K562 (cell line): ENCODE results near the gene DKKL1. TPM values are rescaled to one million over a fixed set of nuclear protein-coding genes. Genes with fewer than 3 reads are reported as not detected.

Experiments
- ATAC-seq: fragments of 200-7000 bp; cut with Tn5 transposase; 3 replicates; pipeline ENCODE4 v1.9.1; 2020; ENCODE audit warnings: moderate library complexity
- BruUV-seq: library from RNA; stranded (reverse); fragments of 400-500 nt; replicated peaks from 2 replicates; lab custom pipeline; 2021; lab: Mats Ljungman, UMichigan
- CTCF ChIA-PET: fragments of 300-600 bp; formaldehyde crosslinking; extraction: SDS; loops from one replicate; lab custom pipeline; 2021; ENCODE audit warnings: low intra/inter-chr PET ratio; lab: Yijun Ruan, JAX
- POLR2A ChIA-PET: fragments of 300-600, 350-650 bp; sonication (Branson Sonifier 250); formaldehyde crosslinking; extraction: SDS; loops from one replicate; lab custom pipeline; 2021; ENCODE audit warnings: antibody characterized with exemption, inconsistent platforms; lab: Yijun Ruan, JAX
- DNase-seq, 4 experiments: peaks; one replicate each; pipeline versions ENCODE4 v3.0.0 to v3.0.0-alpha.2; 2011 to 2018; ENCODE audit warnings: low spot score in 3 of 4, mixed read lengths in 3 of 4; ENCODE audit errors: extremely low read depth in 1 of 4
- FAIRE-seq: peaks from 2 replicates; lab custom pipeline; 2011; peaks lifted over from hg19 to GRCh38; lab: Jason Lieb, UNC
- H2AFZ ChIP-seq: 2 replicates; pipeline ENCODE4 v1.6.0; 2011; ENCODE audit warnings: low read depth, low read length, control low read depth, inconsistent platforms
- H3K27ac ChIP-seq: fragments of 200-600 bp; 3 replicates; pipeline ENCODE4 v1.8.0; 2011; ENCODE audit warnings: low read depth, mild to moderate bottlenecking, control low read depth, inconsistent platforms, low read length, moderate library complexity, mixed read lengths; ENCODE audit errors: extremely low read depth
- H3K27me3 ChIP-seq, 2 experiments: fragments of 300-600 bp in 1 of 2; 2 replicates in 1 of 2; 3 replicates in 1 of 2; pipeline versions ENCODE4 v1.6.0 to v1.8.0; 2011; ENCODE audit warnings: inconsistent platforms in 2 of 2, low read length in 2 of 2, mild to moderate bottlenecking in 1 of 2, mixed read lengths in 1 of 2, moderate library complexity in 1 of 2; ENCODE audit not compliant: control insufficient read depth in 2 of 2, insufficient read depth in 2 of 2
- H3K36me3 ChIP-seq: fragments of 300-600 bp; 3 replicates; pipeline ENCODE4 v1.8.0; 2011; ENCODE audit warnings: mild to moderate bottlenecking, low read length, inconsistent platforms; ENCODE audit not compliant: control insufficient read depth, insufficient read depth
- H3K4me1 ChIP-seq, 2 experiments: fragments of 200-600 bp in 1 of 2; replicated peaks in 1 of 2; 2 replicates in 1 of 2; 3 replicates in 1 of 2; pipeline versions ENCODE4 v1.5.1 to v1.8.0; 2011; ENCODE audit warnings: inconsistent platforms in 2 of 2, low read length in 2 of 2, mild to moderate bottlenecking in 1 of 2, mixed read lengths in 1 of 2, moderate library complexity in 1 of 2; ENCODE audit not compliant: control insufficient read depth in 2 of 2, insufficient read depth in 2 of 2
- H3K4me2 ChIP-seq: 2 replicates; pipeline ENCODE4 v1.6.1; 2011; ENCODE audit warnings: low read length, control low read depth, inconsistent platforms, mixed read lengths; ENCODE audit not compliant: insufficient read depth
- H3K4me3 ChIP-seq: fragments of 200-600 bp; sonication (generic), shearing (Covaris generic); 2 replicates; pipeline ENCODE4 v1.5.1; 2016; ENCODE audit warnings: control low read depth, inconsistent platforms
- H3K79me2 ChIP-seq: fragments of 200-600 bp; 3 replicates; pipeline ENCODE4 v1.8.0; 2011; ENCODE audit warnings: low read length, inconsistent platforms; ENCODE audit not compliant: control insufficient read depth, insufficient read depth
- H3K9ac ChIP-seq, 2 experiments: 2 replicates each; pipeline versions ENCODE4 v1.6.0 to v1.6.1; 2011; ENCODE audit warnings: low read depth in 2 of 2, low read length in 2 of 2, control low read depth in 1 of 2, inconsistent platforms in 1 of 2, mild to moderate bottlenecking in 1 of 2, mixed read lengths in 1 of 2; ENCODE audit not compliant: insufficient read depth in 1 of 2
- H3K9me1 ChIP-seq: one replicate; pipeline ENCODE4 v1.6.0; 2011; ENCODE audit warnings: inconsistent platforms, mild to moderate bottlenecking, low read length, moderate library complexity; ENCODE audit not compliant: control insufficient read depth, insufficient read depth
- H3K9me3 ChIP-seq: replicated peaks from 2 replicates; pipeline ENCODE4 v1.5.1; 2011; ENCODE audit warnings: low read depth, low read length, inconsistent platforms; ENCODE audit not compliant: control insufficient read depth, insufficient read depth
- H4K20me1 ChIP-seq: replicated peaks from 2 replicates; pipeline ENCODE4 v1.6.1; 2011; ENCODE audit warnings: low read length, inconsistent platforms, mixed read lengths; ENCODE audit not compliant: control insufficient read depth, insufficient read depth
- BDP1 ChIP-seq: IDR thresholded peaks from 3 replicates; pipeline ENCODE4 v1.6.1; 2011; ENCODE audit not compliant: insufficient read length, insufficient read depth
- ESRRA ChIP-seq: fragments of 450-650 bp; IDR thresholded peaks from 2 replicates; pipeline ENCODE4 v1.6.1; 2014; ENCODE audit warnings: low read depth, mild to moderate bottlenecking, moderate library complexity, borderline replicate concordance
- KDM4B ChIP-seq, 2 experiments: fragments of 450-650 bp in 1 of 2; sonication (generic) in 1 of 2; IDR thresholded peaks; 2 replicates each; pipeline ENCODE4 v1.6.1; 2016 to 2017; ENCODE audit warnings: borderline replicate concordance in 2 of 2, antibody characterized with exemption in 1 of 2, low read depth in 1 of 2, mild to moderate bottlenecking in 1 of 2
- KLF10 ChIP-seq: fragments of 250-450 bp; sonication (Bioruptor Pico); IDR thresholded peaks from 2 replicates; pipeline ENCODE4 v1.6.1; 2021; ENCODE audit warnings: matching md5 sums
- MTA1 ChIP-seq: fragments of 450-650 bp; IDR thresholded peaks from 2 replicates; pipeline ENCODE4 v1.6.1; 2017; ENCODE audit warnings: borderline replicate concordance
- MXI1 ChIP-seq: IDR thresholded peaks from 2 replicates; pipeline ENCODE4 v1.6.1; 2011; ENCODE audit warnings: low read depth, mild to moderate bottlenecking, improper control_type of control experiment, low read length
- SETDB1 ChIP-seq: IDR thresholded peaks from one replicate; pipeline ENCODE4 v1.6.1; 2012; ENCODE audit warnings: low read length, control low read depth, inconsistent platforms
- TCF7 ChIP-seq: sonication (generic); IDR thresholded peaks from 2 replicates; pipeline ENCODE4 v1.6.1; 2016; ENCODE audit warnings: antibody characterized with exemption, borderline replicate concordance
- ZNF146 ChIP-seq: IDR thresholded peaks from one replicate; pipeline ENCODE4 v1.6.1; 2018; ENCODE audit warnings: missing compliant biosample characterization; ENCODE audit not compliant: unreplicated experiment
- WGBS: fragments of 100-300 bp; shearing (Covaris generic); methylation state at CpG from one replicate; pipeline ENCODE4 v1.1.6; 2016; ENCODE audit warnings: low coverage, mixed read lengths; ENCODE audit not compliant: insufficient coverage; ENCODE audit errors: missing lambda C conversion rate; 5-methylcytosine and 5-hydroxymethylcytosine counted together
- in situ Hi-C: fragments of 300-500 bp; cut with MboI; formaldehyde crosslinking; loops from 4 replicates; pipeline ENCODE4 v1.15.0; 2018; ENCODE audit warnings: inconsistent platforms, mixed read lengths
- intact Hi-C: fragments of 100-400 bp; cut with micrococcal nuclease; formaldehyde crosslinking; loops from 2 replicates; pipeline ENCODE4 v1.14.2; 2022
- polyA plus RNA-seq, 8 experiments: library from polyadenylated mRNA; depleted of rRNA in 4 of 8; stranded (reverse) in 5 of 8; unstranded in 3 of 8; fragments of >200 nt; fragmentation: Nextera tagmentation in 2 of 8; fragmentation: Illumina TruSeq in 1 of 8; extraction: Ambion mirVana in 2 of 8; extraction: Trizol in 1 of 8; gene quantifications; 2 replicates each; pipeline versions ENCODE4 v1.2.1 to v1.2.3, GENCODE V29; 2011 to 2014; ENCODE audit warnings: inconsistent platforms in 1 of 8, missing spikeins in 1 of 8
- total RNA-seq, 7 experiments: library from RNA; depleted of rRNA in 6 of 7; stranded (reverse); fragments of >200 nt in 6 of 7; fragmentation: Illumina TruSeq in 2 of 7; extraction: Trizol in 2 of 7; gene quantifications; 2 replicates each; pipeline versions ENCODE4 v1.2.1 to v1.2.3, GENCODE V29; 2011 to 2021; ENCODE audit warnings: low replicate concordance in 1 of 7
- TF ChIP-seq, protein P1 (sequence below): sonication (generic); formaldehyde crosslinking; IDR thresholded peaks from 2 replicates; pipeline ENCODE4 v1.8.0; 2022; ENCODE audit warnings: mild to moderate bottlenecking, low read depth, missing genetic modification reagents
- TF ChIP-seq, protein P2 (sequence below): fragments of 250-450 bp; sonication (Bioruptor Pico); IDR thresholded peaks from 2 replicates; pipeline ENCODE4 v1.8.0; 2022; ENCODE audit warnings: moderate library complexity, mild to moderate bottlenecking, inconsistent platforms

Gene DKKL1
- total and polyA plus RNA-seq, 9 of the 15 experiments (the other 6 are each of a cell fraction or from before 2014, with no cell fraction given), result 0.15 to 1.7 (median 0.52) TPM

DNA sequence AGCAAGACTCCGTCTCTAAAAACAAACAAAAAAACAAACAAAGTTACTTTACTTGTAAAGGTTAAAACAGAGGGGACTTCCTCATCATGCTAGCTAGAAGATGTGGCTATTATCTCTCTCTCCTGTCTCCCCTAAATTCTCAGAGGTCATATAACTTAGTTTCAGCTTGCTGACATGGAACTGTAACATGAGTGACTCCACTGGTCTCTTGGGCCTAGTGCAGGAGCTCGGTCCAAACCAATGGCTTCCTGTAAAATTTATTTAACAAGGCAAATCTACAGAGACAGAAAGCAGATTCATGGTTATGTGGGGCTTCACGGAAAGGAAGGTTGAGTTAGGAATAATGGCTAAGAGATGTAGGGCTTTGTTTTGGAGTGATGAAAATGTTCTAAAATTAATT is 14.8 kb downstream of the DKKL1 start:
- Histone ChIP-seq H3K9me3 (peaks cover 6% of the 10 kb centered on the region), H3K36me3 (no peaks in the 10 kb centered on the region), H3K27me3 (no peaks in the 10 kb centered on the region), H2AFZ (0 out of 2 replicates have a peak overlapping the region, but pooled peaks have one; percentile 11), H3K9me1 (no peaks in the 10 kb centered on the region), H4K20me1 (no peaks in the 10 kb centered on the region), H3K9ac (no peak overlapping the region), H3K4me1 (peaks cover 0 to 6% of the 10 kb centered on the region in 2 experiments; a peak in 2 of 5 replicates), H3K4me2 (no peak overlapping the region), H3K4me3 (no peak overlapping the region), H3K27ac (no peak overlapping the region), H3K79me2 (no peaks in the 10 kb centered on the region)
- WGBS, result 45% methylated on average over 3 of the region's 3 CpGs
- CTCF ChIA-PET, result no interaction called here
- in situ Hi-C loops (no loop called here), intact Hi-C loops (no loop called here)
- TF ChIP-seq ESRRA (0 out of 2 replicates have a peak, but pooled peaks have one; percentile 22), ZNF146 (CRISPR knock-in tag) (no peak)
- DNase-seq (no peak), ATAC-seq (no peak), FAIRE-seq (no peak)
- BruUV-seq, result no TSS peak
- POLR2A ChIA-PET, result interaction anchor here (0.7 kb wide), 1 partner anchor 200 kb away, joined by 3 read pairs; no protein-coding TSS in a partner anchor

DNA sequence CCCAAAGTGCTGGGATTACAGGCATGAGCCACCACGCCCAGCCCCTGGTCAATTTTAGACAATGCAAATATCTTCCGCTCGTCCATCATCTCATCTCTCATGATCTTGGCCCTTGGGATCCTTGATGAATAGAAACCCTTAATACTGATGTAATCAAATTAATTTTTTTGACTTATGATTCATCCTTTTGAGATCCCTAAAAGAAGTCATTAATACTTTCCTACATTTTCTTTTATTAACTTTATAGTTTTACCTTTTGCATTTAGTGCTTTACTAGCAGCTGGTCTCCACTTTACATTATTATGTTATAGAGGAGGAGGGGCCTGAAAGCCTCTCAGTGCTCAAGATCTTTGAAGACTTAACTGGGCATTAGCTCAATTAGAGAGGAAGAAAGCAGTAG is 16.7 kb downstream of the DKKL1 start:
- DNase-seq, result no peak
- WGBS, result 23% methylated on average over 3 of the region's 3 CpGs
- POLR2A ChIA-PET, result interaction anchor here (0.6 to 0.7 kb wide), 2 partner anchors 336 to 1639 kb away, joined by 3 read pairs; no protein-coding TSS in a partner anchor
- H3K9me1 ChIP-seq, result no peaks in the 10 kb centered on the region
- peaks cover 6% of the 10 kb centered on the region for H3K9me3 ChIP-seq
- H3K27ac ChIP-seq, result no peak overlapping the region
- no peak overlapping the region for H2AFZ ChIP-seq
- BruUV-seq, result no TSS peak
- H3K36me3 ChIP-seq, result no peaks in the 10 kb centered on the region
- TF ChIP-seq BDP1 (no peak), TCF7 (no peak), KLF10 (no peak), SETDB1 (no peak), MTA1 (no peak), KDM4B (IDR thresholded peaks at IDR 0.05; ENCODE audit: borderline replicate concordance in 2 of 2, low read depth in 1 of 2) (no peak), MXI1 (no peak)
- TF ChIP-seq, protein P1, sequence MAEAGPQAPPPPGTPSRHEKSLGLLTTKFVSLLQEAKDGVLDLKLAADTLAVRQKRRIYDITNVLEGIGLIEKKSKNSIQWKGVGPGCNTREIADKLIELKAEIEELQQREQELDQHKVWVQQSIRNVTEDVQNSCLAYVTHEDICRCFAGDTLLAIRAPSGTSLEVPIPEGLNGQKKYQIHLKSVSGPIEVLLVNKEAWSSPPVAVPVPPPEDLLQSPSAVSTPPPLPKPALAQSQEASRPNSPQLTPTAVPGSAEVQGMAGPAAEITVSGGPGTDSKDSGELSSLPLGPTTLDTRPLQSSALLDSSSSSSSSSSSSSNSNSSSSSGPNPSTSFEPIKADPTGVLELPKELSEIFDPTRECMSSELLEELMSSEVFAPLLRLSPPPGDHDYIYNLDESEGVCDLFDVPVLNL (CRISPR knock-in tag), result no peak
- TF ChIP-seq, protein P2, sequence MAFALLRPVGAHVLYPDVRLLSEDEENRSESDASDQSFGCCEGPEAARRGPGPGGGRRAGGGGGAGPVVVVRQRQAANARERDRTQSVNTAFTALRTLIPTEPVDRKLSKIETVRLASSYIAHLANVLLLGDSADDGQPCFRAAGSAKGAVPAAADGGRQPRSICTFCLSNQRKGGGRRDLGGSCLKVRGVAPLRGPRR, result no peak
- no peak overlapping the region for H3K4me2 ChIP-seq
- intact Hi-C loops (no loop called here), in situ Hi-C loops (no loop called here)
- no peak overlapping the region for H3K9ac ChIP-seq
- no peaks in the 10 kb centered on the region for H3K27me3 ChIP-seq
- no peak for ATAC-seq
- CTCF ChIA-PET, result no interaction called here
- H3K79me2 ChIP-seq, result no peaks in the 10 kb centered on the region
- H4K20me1 ChIP-seq, result no peaks in the 10 kb centered on the region
- no peak for FAIRE-seq
- H3K4me1 ChIP-seq, result no peaks in the 10 kb centered on the region; a peak in 1 of 5 replicates
- H3K4me3 ChIP-seq, result no peak overlapping the region
